Endothelial cell of umbilical vein (primary cell): ENCODE measurements around the gene ATXN1. TPM values are rescaled to one million over a fixed set of nuclear protein-coding genes. Genes with fewer than 3 reads are reported as not detected.

Experiments
- BruUV-seq: library from RNA; stranded (reverse); fragments of 400-500 nt; replicated peaks from 2 replicates; lab custom pipeline; 2021; lab: Mats Ljungman, UMichigan
- CTCF ChIA-PET: fragments of 300-600, 350-600 bp; sonication (Branson Sonifier 250); formaldehyde crosslinking; loops from one replicate; lab custom pipeline; 2021; ENCODE audit warnings: antibody characterized with exemption, inconsistent platforms; lab: Charles Lee
- POLR2A ChIA-PET: fragments of 300-600, 350-600 bp; sonication (Branson Sonifier 250); formaldehyde crosslinking; loops from one replicate; lab custom pipeline; 2021; ENCODE audit warnings: antibody characterized with exemption, inconsistent platforms; lab: Charles Lee
- DNase-seq: peaks from one replicate; pipeline ENCODE4 v3.0.0-alpha.2; 2011; ENCODE audit warnings: low read depth, low spot score
- FAIRE-seq: peaks from 2 replicates; lab custom pipeline; 2011; peaks lifted over from hg19 to GRCh38; lab: Jason Lieb, UNC
- H2AFZ ChIP-seq: 2 replicates; pipeline ENCODE4 v1.6.0; 2012; ENCODE audit warnings: low read depth, low read length, control low read depth, inconsistent platforms
- H3K27ac ChIP-seq: 2 replicates; pipeline ENCODE4 v1.5.1; 2011; ENCODE audit warnings: low read depth, mild to moderate bottlenecking, control low read depth, low read length, moderate library complexity; ENCODE audit not compliant: insufficient read depth
- H3K27me3 ChIP-seq, 2 experiments: 2 replicates each; pipeline versions ENCODE4 v1.6.0 to v1.6.1; 2011; ENCODE audit warnings: low read length in 2 of 2, mixed read lengths in 1 of 2; ENCODE audit not compliant: control insufficient read depth in 2 of 2, insufficient read depth in 2 of 2
- H3K36me3 ChIP-seq, 2 experiments: 2 replicates in 1 of 2; 3 replicates in 1 of 2; pipeline ENCODE4 v1.5.1; 2011; ENCODE audit warnings: low read length in 2 of 2, mild to moderate bottlenecking in 1 of 2, moderate library complexity in 1 of 2; ENCODE audit not compliant: control insufficient read depth in 2 of 2, insufficient read depth in 2 of 2; ENCODE audit errors: extremely low read depth in 1 of 2
- H3K4me1 ChIP-seq: 3 replicates; pipeline ENCODE4 v1.5.1; 2011; ENCODE audit warnings: mild to moderate bottlenecking, low read length; ENCODE audit not compliant: control insufficient read depth, insufficient read depth; ENCODE audit errors: extremely low read depth
- H3K4me2 ChIP-seq: 2 replicates; pipeline ENCODE4 v1.6.1; 2011; ENCODE audit warnings: low read length, control low read depth, mixed read lengths; ENCODE audit not compliant: insufficient read depth
- H3K4me3 ChIP-seq, 3 experiments: fragments of 200-600 bp in 1 of 3; sonication (generic), shearing (Covaris generic) in 1 of 3; replicated peaks in 1 of 3; 2 replicates each; pipeline ENCODE4 v1.5.1; 2011 to 2016; ENCODE audit warnings: control low read depth in 3 of 3, low read length in 3 of 3, mild to moderate bottlenecking in 2 of 3, inconsistent platforms in 1 of 3, low read depth in 1 of 3, moderate library complexity in 1 of 3; ENCODE audit not compliant: insufficient read depth in 1 of 3
- H3K79me2 ChIP-seq: 2 replicates; pipeline ENCODE4 v1.6.0; 2012; ENCODE audit warnings: low read length, inconsistent platforms; ENCODE audit not compliant: control insufficient read depth, insufficient read depth
- H3K9ac ChIP-seq: replicated peaks from 2 replicates; pipeline ENCODE3; 2011; ENCODE audit warnings: low read length, control low read depth; ENCODE audit not compliant: insufficient read depth; ENCODE audit errors: extremely low read depth
- H3K9me1 ChIP-seq: replicated peaks from 3 replicates; pipeline ENCODE4 v1.6.0; 2011; ENCODE audit warnings: mild to moderate bottlenecking, low read length; ENCODE audit not compliant: control insufficient read depth, insufficient read depth; ENCODE audit errors: extremely low read depth
- H3K9me3 ChIP-seq: replicated peaks from 2 replicates; pipeline ENCODE4 v1.5.1; 2012; ENCODE audit warnings: low read length, inconsistent platforms; ENCODE audit not compliant: control insufficient read depth, insufficient read depth
- H4K20me1 ChIP-seq: replicated peaks from 2 replicates; pipeline ENCODE3; 2011; ENCODE audit warnings: mild to moderate bottlenecking, low read length; ENCODE audit not compliant: control insufficient read depth, insufficient read depth; ENCODE audit errors: extremely low read depth
- EZH2 ChIP-seq: IDR thresholded peaks from 2 replicates; pipeline ENCODE4 v1.6.1; 2012; ENCODE audit warnings: borderline replicate concordance, low read depth, mild to moderate bottlenecking, moderate library complexity, low read length, inconsistent platforms; ENCODE audit not compliant: severe bottlenecking
- FOS ChIP-seq: IDR thresholded peaks from 2 replicates; pipeline ENCODE4 v1.6.1; 2011; ENCODE audit warnings: mild to moderate bottlenecking, low read length, moderate library complexity, borderline replicate concordance; ENCODE audit not compliant: insufficient read depth
- GATA2 ChIP-seq: IDR thresholded peaks from 2 replicates; pipeline ENCODE4 v1.7.0; 2011; ENCODE audit warnings: low read depth, mild to moderate bottlenecking, moderate library complexity, mixed read lengths, low read length; ENCODE audit not compliant: insufficient read length, insufficient read depth
- JUN ChIP-seq: IDR thresholded peaks from 2 replicates; pipeline ENCODE4 v1.6.1; 2011; ENCODE audit warnings: borderline replicate concordance, low read depth; ENCODE audit not compliant: insufficient read length, insufficient read depth
- MYC ChIP-seq: IDR thresholded peaks from one replicate; pipeline ENCODE4 v1.6.1; 2011; ENCODE audit warnings: mild to moderate bottlenecking, low read depth, low read length
- POLR2A ChIP-seq: IDR thresholded peaks from 2 replicates; pipeline ENCODE4 v1.6.1; 2012; ENCODE audit warnings: low read depth, mild to moderate bottlenecking, control low read depth, low read length
- POLR2AphosphoS5 ChIP-seq: IDR thresholded peaks from 2 replicates; pipeline ENCODE4 v1.6.1; 2012; ENCODE audit warnings: low read depth, mild to moderate bottlenecking, control low read depth, low read length, moderate library complexity; ENCODE audit not compliant: insufficient read depth
- dilution Hi-C: fragments of 300-500 bp; cut with MboI; formaldehyde crosslinking; loops from one replicate; pipeline ENCODE4 v1.15.0; 2019; ENCODE audit warnings: low sequenced_read_pairs; ENCODE audit not compliant: extremely low pct_ligation_motif_present
- intact Hi-C: fragments of 100-400 bp; cut with micrococcal nuclease; formaldehyde crosslinking; loops from one replicate; pipeline ENCODE4 v1.10.0; 2022
- polyA plus RNA-seq, 4 experiments: library from polyadenylated mRNA; depleted of rRNA in 3 of 4; stranded (reverse) in 3 of 4; unstranded in 1 of 4; fragments of >200 nt; gene quantifications; 2 replicates each; pipeline versions ENCODE4 v1.2.1 to v1.2.3, GENCODE V29; 2011 to 2012; ENCODE audit warnings: missing spikeins in 1 of 4
- total RNA-seq: library from RNA; stranded (reverse); gene quantifications from 2 replicates; pipeline ENCODE4 v1.2.3, GENCODE V29; 2021
- TF ChIP-seq, protein P1 (sequence below): IDR thresholded peaks from 2 replicates; pipeline ENCODE4 v1.6.1; 2011; ENCODE audit not compliant: insufficient read depth, insufficient read length
- TF ChIP-seq, protein P2 (sequence below), 2 donors: IDR thresholded peaks; 1 replicate in 1 of 2; 2 replicates in 1 of 2; pipeline ENCODE4 v1.5.1; 2011; ENCODE audit warnings: low read length in 2 of 2, mild to moderate bottlenecking in 2 of 2, moderate library complexity in 2 of 2, control low read depth in 1 of 2, inconsistent platforms in 1 of 2, low read depth in 1 of 2; ENCODE audit not compliant: insufficient read depth in 1 of 2; ENCODE audit errors: extremely low read depth in 1 of 2

The ATXN1 gene
- total and polyA plus RNA-seq, 2 donors (not counting 3 experiments of a cell fraction or from before 2014, with no cell fraction given): 16.4 to 33.0 TPM

DNA sequence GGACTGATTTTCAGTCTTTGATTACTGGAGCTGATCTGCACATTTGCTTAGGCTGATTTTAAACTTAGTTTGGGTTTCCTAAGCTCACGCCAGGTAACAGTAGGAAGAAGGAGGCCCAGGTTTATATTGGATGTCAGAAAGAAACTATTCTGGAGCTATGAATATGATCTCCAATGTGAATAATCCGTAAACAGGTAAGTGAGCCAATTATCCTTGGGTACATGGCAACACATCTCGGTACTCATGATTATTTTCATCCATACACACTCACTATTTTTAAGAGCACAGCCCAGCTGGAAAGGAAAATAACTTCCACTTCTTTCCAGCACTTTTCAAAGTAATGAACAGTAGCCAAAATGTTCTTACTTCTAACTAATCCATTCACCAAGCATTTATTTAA, 7.0 kb downstream of the ATXN1 start:
- intact Hi-C loops (no loop called here), dilution Hi-C loops (no loop called here)
- DNase-seq (no peak), FAIRE-seq (no peak)
- H3K79me2 ChIP-seq: peaks cover 23% of the 10 kb centered on the region
- POLR2A ChIA-PET: no interaction called here
- H3K4me2 ChIP-seq: no peak overlapping the region
- H3K4me1 ChIP-seq: peaks cover 24% of the 10 kb centered on the region
- H3K9me1 ChIP-seq: no peaks in the 10 kb centered on the region
- no TSS peak for BruUV-seq
- no peaks in the 10 kb centered on the region for H3K36me3 ChIP-seq
- no peak overlapping the region for H3K4me3 ChIP-seq
- CTCF ChIA-PET: interaction anchor here (0.8 to 2.1 kb wide), 5 partner anchors 9 to 41 kb away, joined by 3 to 10 read pairs (median 3); no protein-coding TSS in a partner anchor
- no peaks in the 10 kb centered on the region for H3K27me3 ChIP-seq
- H2AFZ ChIP-seq: no peak overlapping the region
- no peak overlapping the region for H3K9ac ChIP-seq
- no peaks in the 10 kb centered on the region for H3K9me3 ChIP-seq
- H4K20me1 ChIP-seq: no peaks in the 10 kb centered on the region
- TF ChIP-seq MYC (no peak), POLR2A (no peak), EZH2 (no peak), JUN (no peak), POLR2AphosphoS5 (no peak)
- H3K27ac ChIP-seq: no peak overlapping the region

DNA sequence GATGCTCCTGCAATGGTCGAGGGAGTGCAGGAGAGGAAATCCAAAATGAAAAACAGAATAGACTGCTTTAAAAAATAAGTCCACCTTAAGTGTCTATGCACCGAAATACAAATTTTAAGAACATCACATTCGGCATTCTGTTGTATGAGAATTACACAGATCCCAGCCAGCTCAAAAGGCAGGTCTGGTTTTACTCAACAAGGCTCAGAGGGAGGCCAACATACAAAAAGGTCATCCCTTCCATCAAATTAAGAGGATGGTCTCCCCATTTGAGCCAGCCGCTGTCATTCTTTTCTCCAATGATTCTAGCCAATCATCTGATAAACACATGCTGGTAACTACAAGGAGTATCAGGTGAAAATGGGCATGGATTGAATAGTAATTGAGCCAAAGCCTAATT, 7.9 kb downstream of the ATXN1 start:
- no peaks in the 10 kb centered on the region for H4K20me1 ChIP-seq
- H3K27me3 ChIP-seq: no peaks in the 10 kb centered on the region
- H3K4me3 ChIP-seq: no peak overlapping the region
- H3K36me3 ChIP-seq: no peaks in the 10 kb centered on the region
- no peak overlapping the region for H3K4me2 ChIP-seq
- intact Hi-C loops: no loop called here
- H3K9me3 ChIP-seq: no peaks in the 10 kb centered on the region
- FAIRE-seq (no peak), DNase-seq (no peak)
- no peak overlapping the region for H3K9ac ChIP-seq
- dilution Hi-C loops: no loop called here
- H3K27ac ChIP-seq: no peak overlapping the region
- peaks cover 20% of the 10 kb centered on the region for H3K79me2 ChIP-seq
- CTCF ChIA-PET: interaction anchor here (1.6 to 2.1 kb wide), 2 partner anchors 10 to 15 kb away, joined by 4 to 10 read pairs; no protein-coding TSS in a partner anchor
- POLR2A ChIA-PET: no interaction called here
- TF ChIP-seq, protein P1, sequence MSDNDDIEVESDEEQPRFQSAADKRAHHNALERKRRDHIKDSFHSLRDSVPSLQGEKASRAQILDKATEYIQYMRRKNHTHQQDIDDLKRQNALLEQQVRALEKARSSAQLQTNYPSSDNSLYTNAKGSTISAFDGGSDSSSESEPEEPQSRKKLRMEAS: no peak
- TF ChIP-seq FOS (no peak), EZH2 (no peak), GATA2 (no peak), POLR2AphosphoS5 (no peak), POLR2A (no peak)
- TF ChIP-seq, protein P2, sequence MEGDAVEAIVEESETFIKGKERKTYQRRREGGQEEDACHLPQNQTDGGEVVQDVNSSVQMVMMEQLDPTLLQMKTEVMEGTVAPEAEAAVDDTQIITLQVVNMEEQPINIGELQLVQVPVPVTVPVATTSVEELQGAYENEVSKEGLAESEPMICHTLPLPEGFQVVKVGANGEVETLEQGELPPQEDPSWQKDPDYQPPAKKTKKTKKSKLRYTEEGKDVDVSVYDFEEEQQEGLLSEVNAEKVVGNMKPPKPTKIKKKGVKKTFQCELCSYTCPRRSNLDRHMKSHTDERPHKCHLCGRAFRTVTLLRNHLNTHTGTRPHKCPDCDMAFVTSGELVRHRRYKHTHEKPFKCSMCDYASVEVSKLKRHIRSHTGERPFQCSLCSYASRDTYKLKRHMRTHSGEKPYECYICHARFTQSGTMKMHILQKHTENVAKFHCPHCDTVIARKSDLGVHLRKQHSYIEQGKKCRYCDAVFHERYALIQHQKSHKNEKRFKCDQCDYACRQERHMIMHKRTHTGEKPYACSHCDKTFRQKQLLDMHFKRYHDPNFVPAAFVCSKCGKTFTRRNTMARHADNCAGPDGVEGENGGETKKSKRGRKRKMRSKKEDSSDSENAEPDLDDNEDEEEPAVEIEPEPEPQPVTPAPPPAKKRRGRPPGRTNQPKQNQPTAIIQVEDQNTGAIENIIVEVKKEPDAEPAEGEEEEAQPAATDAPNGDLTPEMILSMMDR (IDR thresholded peaks at IDR 0.05; ENCODE audit: extremely low read depth in 1 of 2, insufficient read depth in 1 of 2, low read depth in 1 of 2, low read length in 2 of 2): no peak
- no TSS peak for BruUV-seq
- no peak overlapping the region for H2AFZ ChIP-seq
- H3K4me1 ChIP-seq: peaks cover 17% of the 10 kb centered on the region
- H3K9me1 ChIP-seq: no peaks in the 10 kb centered on the region
